GM12875 (cell line): ENCODE data around the gene UTP4.

ENCODE experiments used
- H3K4me3 ChIP-seq: one replicate; pipeline ENCODE4 v1.5.1; 2011; ENCODE audit warnings: low read depth, low read length, control low read depth
- CTCF ChIP-seq: IDR thresholded peaks from 2 replicates; pipeline ENCODE4 v1.5.1; 2011; ENCODE audit warnings: low read depth, mild to moderate bottlenecking, control low read depth, inconsistent platforms, low read length, moderate library complexity, borderline replicate concordance; ENCODE audit not compliant: insufficient read depth

UTP4 gene

GRCh38 chr16:69180011-69180338, 47.5 kb downstream of the UTP4 start:
- no peak for TF ChIP-seq CTCF
- no peak overlapping the region for H3K4me3 ChIP-seq

GRCh38 chr16:69182730-69183416, 50.4 kb downstream of the UTP4 start:
- H3K4me3 ChIP-seq, result no peak overlapping the region
- no peak for TF ChIP-seq CTCF

- no peak for TF ChIP-seq CTCF
- H3K4me3 ChIP-seq, result peak within 1 kb of the TSS; percentile 79
These were observed 54.4 kb downstream of the UTP4 start, which contains the start of gene SNTB2 for GRCh38 chr16:69186642-69187445. TSS of gene SNTB2 (plus strand) at chr16:69187164. CDS start at chr16:69187167, 3 bp downstream.

- H3K4me3 ChIP-seq, result peak overlapping the region; percentile 79
- TF ChIP-seq CTCF, result no peak
These were observed 55.2 kb downstream of the UTP4 start for GRCh38 chr16:69187446-69188235.

- H3K4me3 ChIP-seq, result peak overlapping the region; percentile 79
- no peak for TF ChIP-seq CTCF
These were observed 55.7 kb downstream of the UTP4 start for GRCh38 chr16:69188236-69188549.

GRCh38 chr16:69188716-69189115, 56.3 kb downstream of the UTP4 start:
- H3K4me3 ChIP-seq, result no peak overlapping the region

More at GRCh38 chr16:69188716-69189115, 56.3 kb downstream of the UTP4 start:
- TF ChIP-seq CTCF, result no peak
